ENCODE data around the gene INSRR.

INSRR gene

GRCh38 chr1:156881101-156881500, 22.2 kb upstream of the INSRR start:
- H3K4me3 ChIP-seq (ENCODE audit: low read length): no peak overlapping the region

GRCh38 chr1:156880473-156880872, 21.6 kb upstream of the INSRR start:
- H3K9me3 ChIP-seq (ENCODE audit: control insufficient read depth, low read length): no peaks in the 10 kb centered on the region
- H3K9ac ChIP-seq (ENCODE audit: low read length): no peak overlapping the region
- no peaks in the 10 kb centered on the region for H3K36me3 ChIP-seq (ENCODE audit: control insufficient read depth, insufficient read depth, low read length)
- peaks cover 68% of the 10 kb centered on the region for H3K27me3 ChIP-seq (ENCODE audit: control insufficient read depth, insufficient read depth, low read length)
- no peak overlapping the region for H3K4me3 ChIP-seq (ENCODE audit: low read length)
- H3K4me1 ChIP-seq (ENCODE audit: control insufficient read depth, insufficient read depth, low read length): no peaks in the 10 kb centered on the region

More at GRCh38 chr1:156881101-156881500, 22.2 kb upstream of the INSRR start:
- no peaks in the 10 kb centered on the region for H3K9me3 ChIP-seq (ENCODE audit: control insufficient read depth, low read length)
- no peaks in the 10 kb centered on the region for H3K4me1 ChIP-seq (ENCODE audit: control insufficient read depth, insufficient read depth, low read length)
- no peak overlapping the region for H3K9ac ChIP-seq (ENCODE audit: low read length)
- no peaks in the 10 kb centered on the region for H3K36me3 ChIP-seq (ENCODE audit: control insufficient read depth, insufficient read depth, low read length)
- H3K27me3 ChIP-seq (ENCODE audit: control insufficient read depth, insufficient read depth, low read length): peaks cover 66% of the 10 kb centered on the region

- no peak overlapping the region for H3K9ac ChIP-seq (ENCODE audit: low read length)
- H3K4me1 ChIP-seq (ENCODE audit: control insufficient read depth, insufficient read depth, low read length): no peaks in the 10 kb centered on the region
- peaks cover 68% of the 10 kb centered on the region for H3K27me3 ChIP-seq (ENCODE audit: control insufficient read depth, insufficient read depth, low read length)
- no peaks in the 10 kb centered on the region for H3K9me3 ChIP-seq (ENCODE audit: control insufficient read depth, low read length)
- H3K36me3 ChIP-seq (ENCODE audit: control insufficient read depth, insufficient read depth, low read length): no peaks in the 10 kb centered on the region
- H3K4me3 ChIP-seq (ENCODE audit: low read length): no peak overlapping the region
Measured at GRCh38 chr1:156879876-156880275, 21.0 kb upstream of the INSRR start.

GRCh38 chr1:156877433-156878170, 18.7 kb upstream of the INSRR start:
- no peaks in the 10 kb centered on the region for H3K4me1 ChIP-seq (ENCODE audit: control insufficient read depth, insufficient read depth, low read length)
- no peak overlapping the region for H3K9ac ChIP-seq (ENCODE audit: low read length)
- no peaks in the 10 kb centered on the region for H3K9me3 ChIP-seq (ENCODE audit: control insufficient read depth, low read length)
- peaks cover 60% of the 10 kb centered on the region for H3K27me3 ChIP-seq (ENCODE audit: control insufficient read depth, insufficient read depth, low read length)
- no peaks in the 10 kb centered on the region for H3K36me3 ChIP-seq (ENCODE audit: control insufficient read depth, insufficient read depth, low read length)
- H3K4me3 ChIP-seq (ENCODE audit: low read length): no peak overlapping the region

- H3K4me1 ChIP-seq (ENCODE audit: control insufficient read depth, insufficient read depth, low read length): no peaks in the 10 kb centered on the region
- H3K9me3 ChIP-seq (ENCODE audit: control insufficient read depth, low read length): no peaks in the 10 kb centered on the region
- H3K27me3 ChIP-seq (ENCODE audit: control insufficient read depth, insufficient read depth, low read length): peaks cover 49% of the 10 kb centered on the region
- no peak overlapping the region for H3K9ac ChIP-seq (ENCODE audit: low read length)
- H3K36me3 ChIP-seq (ENCODE audit: control insufficient read depth, insufficient read depth, low read length): no peaks in the 10 kb centered on the region
- no peak overlapping the region for H3K4me3 ChIP-seq (ENCODE audit: low read length)
Measured at GRCh38 chr1:156876281-156876680, 17.4 kb upstream of the INSRR start.

- Histone ChIP-seq H3K9ac (ENCODE audit: low read length) (no peak overlapping the region), H3K27me3 (ENCODE audit: control insufficient read depth, insufficient read depth, low read length) (peaks cover 41% of the 10 kb centered on the region), H3K4me1 (ENCODE audit: control insufficient read depth, insufficient read depth, low read length) (no peaks in the 10 kb centered on the region), H3K4me3 (ENCODE audit: low read length) (no peak overlapping the region), H3K36me3 (ENCODE audit: control insufficient read depth, insufficient read depth, low read length) (no peaks in the 10 kb centered on the region), H3K9me3 (ENCODE audit: control insufficient read depth, low read length) (no peaks in the 10 kb centered on the region)
Measured at GRCh38 chr1:156875341-156875615, 16.4 kb upstream of the INSRR start.

GRCh38 chr1:156874572-156875340, 15.8 kb upstream of the INSRR start:
- peaks cover 37% of the 10 kb centered on the region for H3K27me3 ChIP-seq (ENCODE audit: control insufficient read depth, insufficient read depth, low read length)
- no peak overlapping the region for H3K4me3 ChIP-seq (ENCODE audit: low read length)

GRCh38 chr1:156874142-156874541, 15.2 kb upstream of the INSRR start:
- no peaks in the 10 kb centered on the region for H3K36me3 ChIP-seq (ENCODE audit: control insufficient read depth, insufficient read depth, low read length)
- H3K27me3 ChIP-seq (ENCODE audit: control insufficient read depth, insufficient read depth, low read length): peaks cover 37% of the 10 kb centered on the region
- H3K4me3 ChIP-seq (ENCODE audit: low read length): no peak overlapping the region
- H3K4me1 ChIP-seq (ENCODE audit: control insufficient read depth, insufficient read depth, low read length): no peaks in the 10 kb centered on the region
- H3K9me3 ChIP-seq (ENCODE audit: control insufficient read depth, low read length): no peaks in the 10 kb centered on the region
- H3K9ac ChIP-seq (ENCODE audit: low read length): no peak overlapping the region

More at GRCh38 chr1:156874572-156875340, 15.8 kb upstream of the INSRR start:
- Histone ChIP-seq H3K4me1 (ENCODE audit: control insufficient read depth, insufficient read depth, low read length) (no peaks in the 10 kb centered on the region), H3K9ac (ENCODE audit: low read length) (no peak overlapping the region), H3K9me3 (ENCODE audit: control insufficient read depth, low read length) (no peaks in the 10 kb centered on the region), H3K36me3 (ENCODE audit: control insufficient read depth, insufficient read depth, low read length) (no peaks in the 10 kb centered on the region)

GRCh38 chr1:156873659-156874058, 14.7 kb upstream of the INSRR start:
- Histone ChIP-seq H3K9ac (ENCODE audit: low read length) (no peak overlapping the region), H3K4me3 (ENCODE audit: low read length) (no peak overlapping the region), H3K4me1 (ENCODE audit: control insufficient read depth, insufficient read depth, low read length) (no peaks in the 10 kb centered on the region)

GRCh38 chr1:156869455-156869854, 10.5 kb upstream of the INSRR start:
- Histone ChIP-seq H3K4me3 (ENCODE audit: low read length) (no peak overlapping the region), H3K27me3 (ENCODE audit: control insufficient read depth, insufficient read depth, low read length) (peaks cover 20% of the 10 kb centered on the region), H3K4me1 (ENCODE audit: control insufficient read depth, insufficient read depth, low read length) (no peaks in the 10 kb centered on the region), H3K9ac (ENCODE audit: low read length) (no peak overlapping the region), H3K9me3 (ENCODE audit: control insufficient read depth, low read length) (no peaks in the 10 kb centered on the region), H3K36me3 (ENCODE audit: control insufficient read depth, insufficient read depth, low read length) (no peaks in the 10 kb centered on the region)

More at GRCh38 chr1:156873659-156874058, 14.7 kb upstream of the INSRR start:
- no peaks in the 10 kb centered on the region for H3K36me3 ChIP-seq (ENCODE audit: control insufficient read depth, insufficient read depth, low read length)
- no peaks in the 10 kb centered on the region for H3K9me3 ChIP-seq (ENCODE audit: control insufficient read depth, low read length)
- H3K27me3 ChIP-seq (ENCODE audit: control insufficient read depth, insufficient read depth, low read length): peaks cover 37% of the 10 kb centered on the region

- H3K4me1 ChIP-seq (ENCODE audit: control insufficient read depth, insufficient read depth, low read length): no peaks in the 10 kb centered on the region
- H3K9me3 ChIP-seq (ENCODE audit: control insufficient read depth, low read length): no peaks in the 10 kb centered on the region
- no peak overlapping the region for H3K9ac ChIP-seq (ENCODE audit: low read length)
- H3K4me3 ChIP-seq (ENCODE audit: low read length): no peak overlapping the region
- H3K27me3 ChIP-seq (ENCODE audit: control insufficient read depth, insufficient read depth, low read length): peaks cover 23% of the 10 kb centered on the region
- no peaks in the 10 kb centered on the region for H3K36me3 ChIP-seq (ENCODE audit: control insufficient read depth, insufficient read depth, low read length)
Measured at GRCh38 chr1:156868341-156868740, 9.4 kb upstream of the INSRR start.

- Histone ChIP-seq H3K27me3 (ENCODE audit: control insufficient read depth, insufficient read depth, low read length) (peaks cover 43% of the 10 kb centered on the region), H3K36me3 (ENCODE audit: control insufficient read depth, insufficient read depth, low read length) (no peaks in the 10 kb centered on the region)
Measured at GRCh38 chr1:156866249-156866909, 7.5 kb upstream of the INSRR start.

More at GRCh38 chr1:156866249-156866909, 7.5 kb upstream of the INSRR start:
- H3K9me3 ChIP-seq (ENCODE audit: control insufficient read depth, low read length): no peaks in the 10 kb centered on the region
- no peaks in the 10 kb centered on the region for H3K4me1 ChIP-seq (ENCODE audit: control insufficient read depth, insufficient read depth, low read length)
- no peak overlapping the region for H3K9ac ChIP-seq (ENCODE audit: low read length)
- no peak overlapping the region for H3K4me3 ChIP-seq (ENCODE audit: low read length)
